ENCODE results near the gene FAR1.

The FAR1 gene

GRCh38 chr11:13669544-13670488, 1.3 kb downstream of the FAR1 start:
- DNase-seq, result no peak

GRCh38 chr11:13672576-13673210, 4.2 kb downstream of the FAR1 start:
- no peak for DNase-seq

- DNase-seq, result no peak
These were observed 6.5 kb downstream of the FAR1 start for GRCh38 chr11:13674799-13675509.

DNA sequence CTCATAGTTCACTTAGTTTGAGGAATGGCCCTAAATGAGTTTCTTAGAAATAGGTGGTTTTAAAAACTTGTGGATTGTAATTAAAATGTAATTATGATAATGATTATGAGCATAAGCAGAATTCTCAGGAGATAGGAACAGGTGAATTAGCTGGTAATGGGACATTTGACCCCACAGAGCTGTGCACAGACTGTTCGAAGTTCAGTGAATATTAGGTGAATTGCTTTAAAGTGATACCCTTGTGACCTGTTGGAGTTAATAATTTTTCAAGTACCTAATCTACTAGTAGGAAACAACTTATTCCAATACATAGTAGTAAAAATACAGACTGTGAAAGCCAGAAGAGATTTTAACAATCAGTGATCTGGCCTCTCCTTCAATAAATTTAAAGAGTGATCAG, 8.1 kb downstream of the FAR1 start:
- DNase-seq, result no peak

GRCh38 chr11:13679768-13680167, 11.3 kb downstream of the FAR1 start:
- no peak for DNase-seq

GRCh38 chr11:13680501-13681264, 12.2 kb downstream of the FAR1 start:
- no peak for DNase-seq

GRCh38 chr11:13681446-13681845, 13.0 kb downstream of the FAR1 start:
- DNase-seq, result no peak

DNA sequence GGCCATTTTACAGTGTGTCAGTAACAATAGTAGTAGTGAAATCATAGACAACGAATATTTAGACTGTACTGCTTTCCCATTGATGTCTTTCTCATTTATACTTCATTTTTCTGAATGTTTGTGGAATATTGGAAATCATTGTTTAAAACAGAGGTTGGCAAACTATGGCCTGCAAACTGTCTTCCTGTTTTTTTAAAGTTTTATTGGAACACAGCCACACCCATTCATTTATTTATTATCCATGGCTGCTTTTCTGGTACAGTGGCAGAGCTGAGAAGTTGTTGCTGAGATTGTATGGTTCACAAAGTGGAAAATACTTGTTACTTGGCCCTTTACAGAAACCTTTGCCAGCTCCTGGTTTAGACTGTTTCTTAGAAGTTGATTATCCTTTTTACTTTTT, 13.7 kb downstream of the FAR1 start:
- DNase-seq, result no peak

- DNase-seq, result no peak
These were observed 17.1 kb downstream of the FAR1 start for GRCh38 chr11:13685461-13686108.

GRCh38 chr11:13686776-13687175, 18.3 kb downstream of the FAR1 start:
- no peak for DNase-seq

GRCh38 chr11:13687271-13687670, 18.8 kb downstream of the FAR1 start:
- no peak for DNase-seq

- no peak for DNase-seq
These were observed 22.9 kb downstream of the FAR1 start for GRCh38 chr11:13691286-13691899.

- no peak for DNase-seq
These were observed 23.7 kb downstream of the FAR1 start for GRCh38 chr11:13692172-13692571.

DNA sequence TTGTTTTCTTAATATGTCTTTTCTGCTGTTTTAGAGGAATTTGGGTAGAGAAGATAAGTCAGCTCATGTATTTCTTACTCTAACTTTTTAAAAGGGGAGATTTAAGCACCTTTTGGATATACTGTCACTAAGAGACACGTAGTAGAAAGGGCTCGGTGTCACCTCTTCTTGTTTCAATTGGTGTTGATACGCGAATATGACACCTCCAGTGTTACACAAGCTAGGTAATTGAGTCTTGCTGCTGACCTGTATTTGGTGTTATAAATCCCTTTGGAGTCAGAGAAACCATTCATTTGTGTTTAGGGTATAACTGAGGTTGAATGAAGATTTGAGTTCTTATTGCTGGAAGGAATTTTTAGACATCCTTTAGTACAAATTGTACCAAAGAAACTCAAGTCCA, 25.6 kb downstream of the FAR1 start:
- no peak for DNase-seq

DNA sequence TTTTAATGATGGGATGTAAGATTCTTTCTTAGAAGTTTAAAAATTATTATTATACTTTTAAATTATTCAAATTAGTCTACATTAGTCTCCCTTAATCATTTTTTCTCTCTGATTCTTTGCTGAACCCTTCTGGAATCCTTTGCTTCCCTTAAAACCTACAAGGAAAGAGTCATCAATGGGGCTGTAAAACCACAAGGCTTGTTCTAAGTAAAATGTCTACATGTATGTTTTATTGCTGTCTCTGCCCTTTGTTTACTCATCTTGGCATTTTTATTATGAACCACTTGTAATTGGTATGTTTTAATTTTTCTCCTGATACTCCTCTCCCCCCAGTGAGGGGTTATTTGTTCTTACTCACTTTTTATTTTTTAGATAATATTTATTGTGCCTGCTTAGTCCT, 27.4 kb downstream of the FAR1 start:
- no peak for DNase-seq

DNA sequence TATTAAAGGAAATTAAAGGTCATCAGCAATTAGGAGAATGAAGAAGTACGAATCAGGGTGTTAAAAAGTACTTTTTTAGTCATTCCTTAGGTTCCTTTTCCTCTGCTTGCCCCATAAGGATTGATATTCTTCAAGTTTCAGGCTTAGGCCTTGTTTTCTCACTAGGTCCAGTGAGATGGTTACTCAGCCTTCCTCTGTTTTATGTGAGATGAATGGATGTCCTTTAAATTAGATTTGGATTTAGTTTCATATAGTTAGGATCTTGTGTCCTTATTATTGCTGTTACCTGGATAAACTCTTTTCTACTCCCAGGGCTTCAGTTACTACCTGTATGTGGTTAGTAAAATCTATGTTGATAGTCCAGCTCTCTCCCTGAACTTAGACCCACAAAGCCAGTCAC, 29.2 kb downstream of the FAR1 start:
- no peak for DNase-seq

GRCh38 chr11:13698132-13698531, 29.7 kb downstream of the FAR1 start:
- DNase-seq, result no peak

DNA sequence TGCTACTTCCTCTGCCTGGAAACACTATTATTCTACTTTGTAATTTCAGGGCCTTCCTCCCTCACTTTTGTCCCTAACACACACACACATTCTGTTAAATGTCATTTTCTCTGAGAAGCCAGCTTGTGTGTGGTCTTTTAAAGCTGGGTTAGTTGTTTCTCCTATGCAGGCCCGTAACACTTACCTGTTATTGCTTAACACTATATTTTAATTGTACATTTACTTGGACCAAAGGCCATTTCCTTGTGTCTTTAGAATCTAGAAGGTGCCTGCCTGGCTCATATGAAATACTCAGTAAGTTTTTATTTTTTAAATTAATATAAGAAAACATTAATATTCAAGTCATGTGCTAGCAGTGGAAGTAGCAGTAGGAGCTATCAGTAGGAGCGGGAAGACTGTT, 30.6 kb downstream of the FAR1 start:
- no peak for DNase-seq

DNA sequence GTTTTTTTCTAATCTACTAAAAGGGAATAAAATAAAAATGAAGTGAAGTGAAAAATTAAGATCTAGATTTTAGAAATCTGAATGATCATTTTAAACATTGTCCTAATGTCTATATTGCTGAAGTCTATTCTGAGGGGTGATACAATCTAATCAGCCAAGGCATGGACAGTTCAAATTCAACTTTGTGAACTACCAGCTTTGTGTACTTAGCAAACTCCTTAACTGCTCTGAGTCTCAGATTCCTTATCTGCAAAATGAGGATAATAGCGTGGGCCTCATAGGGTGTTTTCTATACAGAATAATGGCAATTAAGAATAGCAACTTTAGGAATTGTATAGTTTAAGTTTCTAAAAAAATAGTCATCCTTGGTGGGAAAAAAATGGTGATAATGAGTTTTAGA, 31.4 kb downstream of the FAR1 start:
- no peak for DNase-seq

GRCh38 chr11:13701506-13701905, 33.0 kb downstream of the FAR1 start:
- DNase-seq, result no peak

GRCh38 chr11:13702071-13702470, 33.6 kb downstream of the FAR1 start:
- DNase-seq, result no peak

- no peak for DNase-seq
These were observed 37.2 kb downstream of the FAR1 start for GRCh38 chr11:13705710-13706109.
